ENCODE results near the gene CDK12.

DNA sequence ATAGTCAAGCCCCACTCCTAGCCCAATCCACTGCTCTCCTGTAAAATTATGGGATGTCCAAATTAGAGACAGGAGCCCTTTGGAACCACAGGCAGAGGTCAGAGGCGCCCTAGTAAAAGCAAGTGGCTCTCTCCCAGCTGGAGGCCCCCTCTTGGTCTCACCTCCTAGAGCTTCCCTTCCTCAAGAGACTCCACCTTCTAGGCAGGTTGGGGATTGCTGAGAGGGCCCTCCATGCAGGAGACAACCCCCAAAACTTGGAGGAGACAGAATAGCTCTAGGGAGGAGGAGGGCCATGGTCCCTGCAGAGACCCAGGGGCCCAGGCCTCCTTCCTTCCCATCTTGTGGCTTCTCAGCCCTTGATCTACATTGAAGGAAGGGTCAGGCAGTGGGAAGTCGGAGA lies 117.0 kb downstream of the CDK12 start:
- TF ChIP-seq, protein P1, sequence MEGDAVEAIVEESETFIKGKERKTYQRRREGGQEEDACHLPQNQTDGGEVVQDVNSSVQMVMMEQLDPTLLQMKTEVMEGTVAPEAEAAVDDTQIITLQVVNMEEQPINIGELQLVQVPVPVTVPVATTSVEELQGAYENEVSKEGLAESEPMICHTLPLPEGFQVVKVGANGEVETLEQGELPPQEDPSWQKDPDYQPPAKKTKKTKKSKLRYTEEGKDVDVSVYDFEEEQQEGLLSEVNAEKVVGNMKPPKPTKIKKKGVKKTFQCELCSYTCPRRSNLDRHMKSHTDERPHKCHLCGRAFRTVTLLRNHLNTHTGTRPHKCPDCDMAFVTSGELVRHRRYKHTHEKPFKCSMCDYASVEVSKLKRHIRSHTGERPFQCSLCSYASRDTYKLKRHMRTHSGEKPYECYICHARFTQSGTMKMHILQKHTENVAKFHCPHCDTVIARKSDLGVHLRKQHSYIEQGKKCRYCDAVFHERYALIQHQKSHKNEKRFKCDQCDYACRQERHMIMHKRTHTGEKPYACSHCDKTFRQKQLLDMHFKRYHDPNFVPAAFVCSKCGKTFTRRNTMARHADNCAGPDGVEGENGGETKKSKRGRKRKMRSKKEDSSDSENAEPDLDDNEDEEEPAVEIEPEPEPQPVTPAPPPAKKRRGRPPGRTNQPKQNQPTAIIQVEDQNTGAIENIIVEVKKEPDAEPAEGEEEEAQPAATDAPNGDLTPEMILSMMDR (IDR thresholded peaks at IDR 0.05), result no peak
- TF ChIP-seq POLR2A (IDR thresholded peaks at IDR 0.05) (no peak), POLR2AphosphoS5 (IDR thresholded peaks at IDR 0.05) (no peak)

Measured in prostate gland (tissue), 2 donors.